Ovary (tissue), 3 donors: Measurements from ENCODE around the gene EPB41L3.

Experiments
- CTCF ChIP-seq, 3 donors: fragments of 450-650 bp in 2 of 3; fragments of 200-600 bp in 1 of 3; IDR thresholded peaks; one replicate each; pipeline versions ENCODE4 v1.5.1 to v1.8.0; 2016 to 2022; ENCODE audit warnings: antibody characterized with exemption in 3 of 3, mild to moderate bottlenecking in 1 of 3
- EP300 ChIP-seq: sonication (generic); formaldehyde crosslinking; IDR thresholded peaks from one replicate; pipeline ENCODE4 v1.6.1; 2017; ENCODE audit warnings: antibody characterized with exemption
- POLR2A ChIP-seq: fragments of 450-650 bp; IDR thresholded peaks from one replicate; pipeline ENCODE4 v1.6.1; 2017; ENCODE audit warnings: antibody characterized with exemption, mild to moderate bottlenecking, moderate library complexity
- donor health status: DM: no; HTN: no; CAD: no.

- TF ChIP-seq CTCF (IDR thresholded peaks at IDR 0.05) (no peak), POLR2A (no peak), EP300 (no peak)
Measured at GRCh38 chr18:5554629-5555028, 10.8 kb upstream of the EPB41L3 start.
